Left lung (tissue), 10 donors: Measurements from ENCODE around the gene DGKQ. TPM values are rescaled to one million over a fixed set of nuclear protein-coding genes. Genes with fewer than 3 reads are reported as not detected.

ENCODE experiments used
- ATAC-seq: fragments of 200-7000 bp; cut with Tn5 transposase; one replicate; pipeline ENCODE4 v1.9.1; 2020; ENCODE audit warnings: moderate library complexity
- DNase-seq, 4 donors: peaks; one replicate each; pipeline ENCODE4 v3.0.0-alpha.2; 2013 to 2020
- H3K27ac ChIP-seq, 2 donors: fragments of 200-600 bp; sonication (generic) in 1 of 2; one replicate each; pipeline versions ENCODE4 v1.5.0 to v1.8.0; 2020 to 2021
- H3K27me3 ChIP-seq, 2 donors: fragments of 200-600 bp; sonication (generic) in 1 of 2; one replicate each; pipeline versions ENCODE4 v1.5.0 to v1.8.0; 2020 to 2021
- H3K36me3 ChIP-seq, 2 donors: fragments of 200-600 bp; sonication (generic) in 1 of 2; one replicate each; pipeline versions ENCODE4 v1.5.0 to v1.8.0; 2020 to 2021
- H3K4me1 ChIP-seq, 2 donors: fragments of 200-600 bp; one replicate each; pipeline ENCODE4 v1.8.0; 2021
- H3K4me3 ChIP-seq, 2 donors: fragments of 200-600 bp; sonication (generic) in 1 of 2; one replicate each; pipeline versions ENCODE4 v1.5.0 to v1.8.0; 2020 to 2021; ENCODE audit warnings: mild to moderate bottlenecking in 1 of 2
- H3K9me3 ChIP-seq, 2 donors: fragments of 200-600 bp; sonication (generic) in 1 of 2; one replicate each; pipeline versions ENCODE4 v1.5.0 to v1.8.0; 2020 to 2021
- CTCF ChIP-seq, 2 donors: fragments of 200-600 bp; sonication (generic) in 1 of 2; IDR thresholded peaks; one replicate each; pipeline versions ENCODE4 v1.5.0 to v1.8.0; 2021; ENCODE audit warnings: antibody characterized with exemption in 2 of 2
- intact Hi-C, 2 donors: fragments of 100-400 bp; cut with DNase I; formaldehyde crosslinking; loops; one replicate each; pipeline versions ENCODE4 v1.11.2 to v1.14.2; 2022
- polyA plus RNA-seq, 6 donors: library from polyadenylated mRNA; unstranded; fragments of 120-200 nt; gene quantifications; one replicate each; pipeline ENCODE4 v1.2.1, GENCODE V29; 2013; ENCODE audit not compliant: insufficient read length in 6 of 6
- total RNA-seq, 2 donors: library from RNA; stranded (reverse); fragmentation: NEBNext Ultra II Directional; extraction: Animal tissue kit (Norgen Biotek cat#: 25700); gene quantifications; one replicate each; pipeline ENCODE4 v1.2.1, GENCODE V29; 2021
- donor health status: DM: no; HTN: yes; CAD: no.
- donor health status: DM: no; HTN: no; CAD: no.

The DGKQ gene
- total and polyA plus RNA-seq, 8 donors = 5.0 to 19.8 (median 6.7) TPM

- TF ChIP-seq CTCF (IDR thresholded peaks at IDR 0.05) = no peak
- peak in 2 of 4 donors; percentile 27 to 76 for DNase-seq
- no peaks in the 10 kb centered on the region for H3K9me3 ChIP-seq
- H3K4me3 ChIP-seq = no peak overlapping the region
- no peak overlapping the region for H3K27ac ChIP-seq
- no peak for ATAC-seq
- H3K27me3 ChIP-seq = no peaks in the 10 kb centered on the region
- intact Hi-C loops = no loop called here
- H3K36me3 ChIP-seq = peaks cover 0 to 87% of the 10 kb centered on the region in 2 donors
- H3K4me1 ChIP-seq = no peaks in the 10 kb centered on the region
These were observed 15.6 kb downstream of the DGKQ start for GRCh38 chr4:957581-958313.

GRCh38 chr4:957231-957580 lies 16.2 kb downstream of the DGKQ start:
- Histone ChIP-seq H3K27me3 (no peaks in the 10 kb centered on the region), H3K9me3 (no peaks in the 10 kb centered on the region), H3K4me3 (no peak overlapping the region), H3K4me1 (no peaks in the 10 kb centered on the region), H3K36me3 (peaks cover 0 to 82% of the 10 kb centered on the region in 2 donors), H3K27ac (no peak overlapping the region)
- DNase-seq (peak in 1 of 4 donors; percentile 6), ATAC-seq (no peak)
- intact Hi-C loops = no loop called here
- no peak for TF ChIP-seq CTCF (IDR thresholded peaks at IDR 0.05)

GRCh38 chr4:956531-957230 lies 16.7 kb downstream of the DGKQ start:
- intact Hi-C loops = no loop called here
- Histone ChIP-seq H3K4me3 (no peak overlapping the region), H3K4me1 (no peaks in the 10 kb centered on the region), H3K27me3 (no peaks in the 10 kb centered on the region), H3K27ac (no peak overlapping the region), H3K36me3 (peaks cover 0 to 80% of the 10 kb centered on the region in 2 donors), H3K9me3 (no peaks in the 10 kb centered on the region)
- ATAC-seq (no peak), DNase-seq (peak in 2 of 4 donors; percentile 6 to 47)
- no peak for TF ChIP-seq CTCF (IDR thresholded peaks at IDR 0.05)

GRCh38 chr4:955931-956381 lies 17.4 kb downstream of the DGKQ start:
- Histone ChIP-seq H3K27me3 (no peaks in the 10 kb centered on the region), H3K27ac (no peak overlapping the region), H3K36me3 (peaks cover 0 to 78% of the 10 kb centered on the region in 2 donors), H3K4me1 (no peaks in the 10 kb centered on the region), H3K4me3 (no peak overlapping the region), H3K9me3 (no peaks in the 10 kb centered on the region)
- ATAC-seq = no peak
- peak in 2 of 4 donors; percentile 26 to 68 for DNase-seq
- no peak for TF ChIP-seq CTCF (IDR thresholded peaks at IDR 0.05)
- intact Hi-C loops = no loop called here

GRCh38 chr4:955161-955921 lies 18.0 kb downstream of the DGKQ start:
- ATAC-seq = no peak
- Histone ChIP-seq H3K27me3 (no peaks in the 10 kb centered on the region), H3K27ac (no peak overlapping the region), H3K4me3 (no peak overlapping the region), H3K4me1 (no peaks in the 10 kb centered on the region), H3K9me3 (no peaks in the 10 kb centered on the region), H3K36me3 (peaks cover 0 to 72% of the 10 kb centered on the region in 2 donors)
- peak in 2 of 4 donors; percentile 30 to 63 for DNase-seq
- no peak for TF ChIP-seq CTCF (IDR thresholded peaks at IDR 0.05)
- intact Hi-C loops = no loop called here
